Activated B cell treated with CpG ODN at 0.5 μM for 24 hours (primary cell): ENCODE measurements around the gene PRAMEF13. TPM values are rescaled to one million over a fixed set of nuclear protein-coding genes. Genes with fewer than 3 reads are reported as not detected.
"Not testable (repeated sequence)": the region's sequence is repeated elsewhere in the genome, so short reads cannot be mapped to it uniquely, and the experiment has no call there.

ENCODE experiments used
- ATAC-seq: fragments of 200-7000 bp; cut with Tn5 transposase; one replicate; pipeline ENCODE4 v1.10.0; 2021; ENCODE audit warnings: low read depth, mild to moderate bottlenecking, moderate library complexity
- CTCF ChIA-PET: fragments of 350-600 bp; sonication (Branson Sonifier 250); formaldehyde crosslinking; loops from one replicate; lab custom pipeline; 2021; ENCODE audit warnings: antibody characterized with exemption; lab: Charles Lee
- POLR2A ChIA-PET: fragments of 350-600 bp; sonication (Branson Sonifier 250); formaldehyde crosslinking; loops from one replicate; lab custom pipeline; 2021; ENCODE audit warnings: antibody characterized with exemption; lab: Charles Lee
- DNase-seq: peaks from one replicate; pipeline ENCODE4 v3.0.0; 2022
- H3K27ac Mint-ChIP-seq: one replicate; pipeline ENCODE4 v1.8.0; 2020; ENCODE audit warnings: mixed read lengths
- H3K27me3 Mint-ChIP-seq: one replicate; pipeline ENCODE4 v1.8.0; 2021; ENCODE audit warnings: mixed read lengths
- H3K36me3 Mint-ChIP-seq: one replicate; pipeline ENCODE4 v1.8.0; 2021; ENCODE audit warnings: low read depth, mixed read lengths
- H3K4me1 Mint-ChIP-seq: one replicate; pipeline ENCODE4 v1.8.0; 2021; ENCODE audit warnings: mixed read lengths
- H3K4me3 Mint-ChIP-seq: one replicate; pipeline ENCODE4 v1.8.0; 2020; ENCODE audit warnings: mild to moderate bottlenecking, mixed read lengths
- H3K9me3 Mint-ChIP-seq: one replicate; pipeline ENCODE4 v1.8.0; 2020; ENCODE audit warnings: mixed read lengths
- intact Hi-C: fragments of 100-400 bp; cut with micrococcal nuclease; formaldehyde crosslinking; loops from one replicate; pipeline ENCODE4 v1.15.1; 2024
- total RNA-seq: library from RNA; stranded (reverse); gene quantifications from 2 replicates; pipeline ENCODE4 v1.2.3, GENCODE V29; 2022
- TF ChIP-seq, protein P1 (sequence below): fragments of 200-600 bp; IDR thresholded peaks from one replicate; pipeline ENCODE4 v1.8.0; 2022; ENCODE audit warnings: antibody characterized with exemption, mild to moderate bottlenecking

PRAMEF13 gene
- total RNA-seq, 1 donor from 2014 or later: not detected

GRCh38 chr1:13230096-13230495 lies 28.9 kb upstream of the PRAMEF13 start:
- H3K4me3 Mint-ChIP-seq, intact Hi-C loops, H3K27me3 Mint-ChIP-seq, POLR2A ChIA-PET, H3K27ac Mint-ChIP-seq, H3K9me3 Mint-ChIP-seq, CTCF ChIA-PET, ATAC-seq, H3K4me1 Mint-ChIP-seq, DNase-seq, H3K36me3 Mint-ChIP-seq: not testable (repeated sequence)

DNA sequence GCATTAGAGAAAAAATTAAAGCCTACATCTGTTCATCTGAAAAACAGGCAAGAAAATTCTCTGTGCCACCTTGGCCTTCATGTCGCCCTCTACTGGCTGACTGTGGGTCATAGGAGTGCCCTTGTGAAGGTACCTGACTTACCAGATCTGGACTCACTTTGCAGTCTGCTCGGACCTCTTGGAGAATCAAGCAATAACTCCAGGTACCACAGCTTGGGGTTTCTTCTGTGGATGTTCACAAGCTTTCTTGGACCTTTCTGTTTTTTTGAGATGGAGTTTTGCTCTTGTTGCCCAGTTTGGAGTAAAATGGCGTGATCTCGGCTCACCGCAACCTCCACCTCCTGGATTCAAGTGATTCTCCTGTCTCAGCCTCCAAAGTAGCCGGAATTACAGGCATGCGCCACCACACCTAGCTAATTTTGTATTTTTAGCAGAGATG lies 27.2 kb upstream of the PRAMEF13 start:
- H3K27me3 Mint-ChIP-seq: peaks cover 4% of the 10 kb centered on the region
- no peak overlapping the region for H3K27ac Mint-ChIP-seq
- ATAC-seq: no peak
- ChIA-PET CTCF (no interaction called here), POLR2A (no interaction called here)
- TF ChIP-seq, protein P1, sequence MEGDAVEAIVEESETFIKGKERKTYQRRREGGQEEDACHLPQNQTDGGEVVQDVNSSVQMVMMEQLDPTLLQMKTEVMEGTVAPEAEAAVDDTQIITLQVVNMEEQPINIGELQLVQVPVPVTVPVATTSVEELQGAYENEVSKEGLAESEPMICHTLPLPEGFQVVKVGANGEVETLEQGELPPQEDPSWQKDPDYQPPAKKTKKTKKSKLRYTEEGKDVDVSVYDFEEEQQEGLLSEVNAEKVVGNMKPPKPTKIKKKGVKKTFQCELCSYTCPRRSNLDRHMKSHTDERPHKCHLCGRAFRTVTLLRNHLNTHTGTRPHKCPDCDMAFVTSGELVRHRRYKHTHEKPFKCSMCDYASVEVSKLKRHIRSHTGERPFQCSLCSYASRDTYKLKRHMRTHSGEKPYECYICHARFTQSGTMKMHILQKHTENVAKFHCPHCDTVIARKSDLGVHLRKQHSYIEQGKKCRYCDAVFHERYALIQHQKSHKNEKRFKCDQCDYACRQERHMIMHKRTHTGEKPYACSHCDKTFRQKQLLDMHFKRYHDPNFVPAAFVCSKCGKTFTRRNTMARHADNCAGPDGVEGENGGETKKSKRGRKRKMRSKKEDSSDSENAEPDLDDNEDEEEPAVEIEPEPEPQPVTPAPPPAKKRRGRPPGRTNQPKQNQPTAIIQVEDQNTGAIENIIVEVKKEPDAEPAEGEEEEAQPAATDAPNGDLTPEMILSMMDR: no peak
- H3K4me1 Mint-ChIP-seq: no peaks in the 10 kb centered on the region
- no peak overlapping the region for H3K4me3 Mint-ChIP-seq
- no peaks in the 10 kb centered on the region for H3K9me3 Mint-ChIP-seq
- intact Hi-C loops: no loop called here
- DNase-seq: no peak
- H3K36me3 Mint-ChIP-seq: no peaks in the 10 kb centered on the region

DNA sequence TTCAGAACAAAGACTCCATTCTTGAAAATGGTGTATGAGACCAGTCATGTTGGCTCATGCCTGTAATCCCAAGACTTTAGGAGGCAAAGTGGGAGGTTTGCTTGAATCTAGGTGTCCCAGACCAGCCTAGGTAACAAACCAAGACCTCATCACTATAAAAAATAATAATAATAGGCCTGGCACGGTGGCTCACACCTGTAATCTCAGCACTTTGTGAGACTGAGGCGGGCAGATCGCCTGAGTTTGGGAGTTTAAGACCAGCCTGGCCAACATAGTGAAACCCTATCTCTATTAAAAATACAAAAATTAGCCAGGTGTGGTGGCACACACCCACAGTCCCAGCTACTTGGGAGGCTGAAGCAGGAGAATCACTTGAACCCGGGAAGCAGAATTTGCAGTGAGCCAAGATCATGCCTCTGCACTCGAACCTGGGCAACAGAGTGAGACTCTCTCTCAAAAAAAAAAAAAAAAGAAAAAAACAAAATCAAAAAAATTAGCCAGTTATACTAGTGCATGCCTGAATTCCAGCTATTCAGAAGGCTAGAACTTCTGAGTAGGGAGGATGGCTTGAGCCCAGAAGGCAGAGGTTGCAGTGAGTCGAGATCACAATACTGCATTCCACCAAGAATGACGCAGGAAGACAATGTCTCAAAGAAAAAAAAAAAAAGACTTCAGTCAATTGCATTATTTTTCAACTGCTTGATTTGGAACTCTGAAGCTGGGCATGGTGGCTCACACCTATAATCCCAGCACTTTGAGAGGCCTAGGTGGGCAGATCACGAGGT lies 26.3 kb upstream of the PRAMEF13 start:
- H3K27ac Mint-ChIP-seq, H3K27me3 Mint-ChIP-seq, H3K4me3 Mint-ChIP-seq, H3K4me1 Mint-ChIP-seq, ATAC-seq, intact Hi-C loops, H3K36me3 Mint-ChIP-seq, POLR2A ChIA-PET, H3K9me3 Mint-ChIP-seq, DNase-seq, CTCF ChIA-PET: not testable (repeated sequence)

DNA sequence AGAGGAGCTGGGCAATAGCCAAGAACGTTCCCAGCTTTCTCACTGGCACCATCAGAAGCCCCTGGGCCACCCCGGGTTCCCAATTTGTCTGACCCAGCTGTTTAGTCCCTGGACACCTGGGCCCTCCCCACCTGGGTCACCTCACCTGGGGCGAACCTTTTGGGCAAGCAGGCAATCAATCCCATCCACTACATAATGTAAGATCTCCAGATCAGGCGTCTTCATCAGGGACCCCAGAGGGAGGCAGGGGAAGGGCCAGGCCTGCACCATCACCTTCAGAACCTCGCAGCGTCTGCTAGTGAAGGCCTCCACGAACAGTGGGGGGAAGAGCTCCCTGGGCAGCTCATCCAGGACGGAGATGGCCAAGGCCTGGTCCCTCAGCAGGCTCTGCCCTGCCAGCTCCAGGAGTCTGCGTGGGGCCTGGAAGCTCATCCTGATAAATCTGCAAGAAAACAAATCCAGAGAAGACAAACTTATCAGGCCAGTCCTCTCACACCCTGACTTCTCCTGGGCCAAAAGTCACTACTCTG lies 24.5 kb upstream of the PRAMEF13 start, which contains the start of gene PRAMEF18:
PRAMEF18 (minus strand) TSS at position 480 of the 530 bp plus-strand sequence; CDS start at position 432, 48 bp downstream.
- H3K4me3 Mint-ChIP-seq, CTCF ChIA-PET, ATAC-seq, H3K27me3 Mint-ChIP-seq, POLR2A ChIA-PET, H3K4me1 Mint-ChIP-seq, intact Hi-C loops, H3K9me3 Mint-ChIP-seq, H3K27ac Mint-ChIP-seq, H3K36me3 Mint-ChIP-seq, DNase-seq: not testable (repeated sequence)

DNA sequence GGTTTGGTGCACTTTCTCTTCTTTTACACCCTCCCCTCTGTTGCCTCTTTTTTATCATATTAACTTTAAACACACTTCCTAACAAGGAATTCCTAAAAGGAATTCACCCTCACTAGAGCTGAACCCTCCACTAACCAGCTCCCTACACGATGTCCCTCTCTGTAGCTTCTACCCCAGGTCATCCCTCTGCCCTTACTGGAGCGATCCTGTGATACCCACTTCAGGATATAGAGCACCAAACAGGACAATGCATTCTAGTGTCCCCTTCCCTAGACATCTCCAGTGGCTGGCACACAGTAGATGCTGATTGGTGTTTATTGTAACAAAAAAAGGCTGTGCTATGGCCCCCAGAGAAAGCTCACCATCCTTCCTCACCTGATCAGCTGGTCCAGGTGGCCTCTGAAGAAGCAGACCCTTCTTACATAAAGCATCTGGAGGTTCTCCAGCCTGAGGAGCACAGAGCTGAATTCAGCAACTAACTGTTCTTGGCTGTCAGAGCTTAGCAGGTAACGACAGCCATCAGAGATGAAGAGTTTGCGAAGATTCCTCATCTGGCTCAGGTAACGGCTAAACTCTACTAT lies 23.4 kb upstream of the PRAMEF13 start:
- DNase-seq: no peak
- ChIA-PET POLR2A (no interaction called here), CTCF (no interaction called here)
- H3K27ac Mint-ChIP-seq: no peak overlapping the region
- intact Hi-C loops: no loop called here
- no peaks in the 10 kb centered on the region for H3K4me1 Mint-ChIP-seq
- no peak overlapping the region for H3K4me3 Mint-ChIP-seq
- H3K27me3 Mint-ChIP-seq: peaks cover 4% of the 10 kb centered on the region
- no peaks in the 10 kb centered on the region for H3K9me3 Mint-ChIP-seq
- TF ChIP-seq, protein P1: no peak
- no peaks in the 10 kb centered on the region for H3K36me3 Mint-ChIP-seq
- ATAC-seq: no peak

DNA sequence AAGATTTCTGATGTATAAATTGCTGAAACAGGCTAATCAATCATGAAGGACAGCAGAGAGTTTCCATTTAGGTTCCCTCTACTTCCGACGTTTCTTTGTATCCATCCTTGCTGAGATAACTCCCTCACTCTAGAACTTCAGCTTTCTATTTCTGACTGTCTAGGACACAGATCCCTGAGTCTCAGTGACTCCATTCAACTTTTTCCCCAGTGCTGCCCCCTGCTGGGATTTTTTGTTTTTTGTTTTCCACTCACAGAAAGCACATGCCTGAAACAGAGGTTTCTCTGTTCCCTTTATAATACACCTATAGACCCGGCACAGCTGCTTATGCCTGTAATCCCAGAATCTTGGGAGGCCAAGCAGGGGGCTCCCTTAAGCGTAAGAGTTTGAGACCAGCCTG lies 21.6 kb upstream of the PRAMEF13 start:
- H3K36me3 Mint-ChIP-seq, H3K27ac Mint-ChIP-seq, H3K9me3 Mint-ChIP-seq, intact Hi-C loops, H3K27me3 Mint-ChIP-seq, H3K4me1 Mint-ChIP-seq, DNase-seq, H3K4me3 Mint-ChIP-seq, CTCF ChIA-PET, ATAC-seq, POLR2A ChIA-PET: not testable (repeated sequence)

DNA sequence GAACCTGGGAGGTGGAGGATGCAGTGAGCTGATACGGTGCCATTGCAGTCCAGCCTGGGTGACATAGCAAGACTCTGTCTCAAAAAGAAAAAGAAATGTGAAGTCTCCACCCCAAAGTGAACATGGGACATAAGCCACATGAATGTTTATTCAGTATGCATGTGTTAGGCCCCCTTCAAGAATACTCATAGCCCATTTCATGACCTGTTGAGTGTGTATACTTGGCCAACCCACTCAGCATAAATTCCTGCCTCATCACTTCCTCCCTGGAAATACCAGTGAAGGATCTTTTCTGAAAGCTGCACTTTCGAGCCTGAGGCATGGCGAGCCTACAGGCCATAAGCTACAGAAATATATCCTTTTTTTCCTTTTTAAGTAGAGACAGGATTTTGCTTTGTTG lies 18.0 kb upstream of the PRAMEF13 start:
- H3K9me3 Mint-ChIP-seq, POLR2A ChIA-PET, CTCF ChIA-PET, H3K27me3 Mint-ChIP-seq, H3K4me3 Mint-ChIP-seq, H3K36me3 Mint-ChIP-seq, DNase-seq, intact Hi-C loops, ATAC-seq, H3K27ac Mint-ChIP-seq, H3K4me1 Mint-ChIP-seq: not testable (repeated sequence)

DNA sequence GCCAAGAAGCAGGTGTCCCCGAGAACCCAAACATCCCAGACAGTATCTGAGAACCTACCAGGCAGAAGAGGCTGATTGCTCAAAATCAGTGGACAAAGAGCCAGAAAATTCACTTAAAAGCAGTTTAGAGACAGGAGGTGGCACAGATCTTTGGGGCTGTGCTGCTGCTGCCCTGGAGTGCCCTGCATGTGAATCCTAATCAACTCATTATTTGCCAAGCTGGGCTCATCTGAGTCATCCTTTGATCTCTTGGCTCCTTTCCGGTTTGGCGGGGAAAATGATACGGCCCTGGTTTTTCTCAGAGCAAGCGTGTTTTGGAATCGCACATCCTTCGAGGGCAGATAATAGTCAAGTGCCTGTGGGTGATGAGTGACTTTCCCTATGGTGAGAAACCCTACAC lies 15.4 kb upstream of the PRAMEF13 start:
- H3K4me3 Mint-ChIP-seq, H3K27me3 Mint-ChIP-seq, H3K27ac Mint-ChIP-seq, H3K36me3 Mint-ChIP-seq, H3K9me3 Mint-ChIP-seq, POLR2A ChIA-PET, CTCF ChIA-PET, DNase-seq, H3K4me1 Mint-ChIP-seq, ATAC-seq, intact Hi-C loops: not testable (repeated sequence)

- H3K9me3 Mint-ChIP-seq, H3K4me1 Mint-ChIP-seq, POLR2A ChIA-PET, H3K36me3 Mint-ChIP-seq, intact Hi-C loops, DNase-seq, ATAC-seq, CTCF ChIA-PET, H3K27me3 Mint-ChIP-seq, H3K27ac Mint-ChIP-seq, H3K4me3 Mint-ChIP-seq: not testable (repeated sequence)
These were observed 7.5 kb upstream of the PRAMEF13 start for GRCh38 chr1:13208712-13209111.

DNA sequence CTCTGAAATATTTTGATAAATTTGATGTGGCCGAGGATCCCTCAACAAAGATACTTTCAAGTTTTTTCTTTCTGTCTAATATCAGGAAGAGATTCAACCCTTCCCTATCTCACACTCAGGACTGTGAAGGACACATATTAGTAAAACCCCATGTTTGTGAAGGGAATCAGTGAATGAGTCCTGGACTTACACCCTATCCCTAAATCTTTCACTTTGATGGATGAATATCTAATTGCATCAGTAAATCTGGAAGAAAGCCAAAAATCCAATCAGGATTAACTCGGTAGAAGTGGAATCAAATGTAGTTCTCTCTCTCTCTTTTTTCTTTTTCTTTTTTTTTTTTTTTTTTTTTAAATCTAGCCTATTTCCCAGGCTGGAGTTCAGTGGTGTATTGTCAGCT lies 29.7 kb downstream of the PRAMEF13 start, which contains the start of gene PRAMEF9:
PRAMEF9 (plus strand) TSS at position 301 of the 400 bp plus-strand sequence. CDS start 3,433 bp downstream, outside the sequence.
- H3K9me3 Mint-ChIP-seq, intact Hi-C loops, H3K27me3 Mint-ChIP-seq, H3K4me1 Mint-ChIP-seq, DNase-seq, CTCF ChIA-PET, H3K4me3 Mint-ChIP-seq, H3K36me3 Mint-ChIP-seq, POLR2A ChIA-PET, ATAC-seq, H3K27ac Mint-ChIP-seq: not testable (repeated sequence)
